ENCODE measurements around the gene CEMIP2. TPM values are rescaled to one million over a fixed set of nuclear protein-coding genes. Genes with fewer than 3 reads are reported as not detected.

Gene CEMIP2
- total and polyA plus RNA-seq, 2 of the 13 experiments (the other 11 are each of a cell fraction or from before 2014, with no cell fraction given) = 94.3 to 128 TPM

- TF ChIP-seq FUBP1 (CRISPR knock-in tag; IDR thresholded peaks at IDR 0.05; ENCODE audit: borderline replicate concordance) (no peak), ZBTB38 (CRISPR knock-in tag; IDR thresholded peaks at IDR 0.05) (no peak), ZSCAN31 (CRISPR knock-in tag; IDR thresholded peaks at IDR 0.05; ENCODE audit: low read depth) (no peak), ZNF678 (CRISPR knock-in tag; IDR thresholded peaks at IDR 0.05) (no peak), ZNF354B (CRISPR knock-in tag; IDR thresholded peaks at IDR 0.05) (no peak), TGIF2 (CRISPR knock-in tag; IDR thresholded peaks at IDR 0.05) (no peak), MEIS2 (CRISPR knock-in tag; IDR thresholded peaks at IDR 0.05) (0 out of 2 replicates have a peak, but pooled peaks have one; percentile 36), ZNF772 (CRISPR knock-in tag; IDR thresholded peaks at IDR 0.05) (no peak), ZNF564 (CRISPR knock-in tag; IDR thresholded peaks at IDR 0.05) (no peak), ZNF720 (CRISPR knock-in tag; IDR thresholded peaks at IDR 0.05) (no peak), GLMP (CRISPR knock-in tag; IDR thresholded peaks at IDR 0.05; ENCODE audit: borderline replicate concordance) (no peak), ZNF512B (CRISPR knock-in tag; IDR thresholded peaks at IDR 0.05; ENCODE audit: borderline replicate concordance) (no peak), GATAD2A (CRISPR knock-in tag; IDR thresholded peaks at IDR 0.05) (peak; percentile 39; the same call in 1 of the 2 replicates), BRCA1 (CRISPR knock-in tag; IDR thresholded peaks at IDR 0.05) (no peak), ARNT (IDR thresholded peaks at IDR 0.05) (no peak), HDAC1 (CRISPR knock-in tag; IDR thresholded peaks at IDR 0.05) (peak; percentile 27; the same call in 1 of the 2 replicates), ZNF468 (CRISPR knock-in tag; IDR thresholded peaks at IDR 0.05) (no peak), IRF1 (CRISPR knock-in tag; IDR thresholded peaks at IDR 0.05; ENCODE audit: low read depth) (no peak), AHR (CRISPR knock-in tag; IDR thresholded peaks at IDR 0.05) (no peak), TRAFD1 (CRISPR knock-in tag; IDR thresholded peaks at IDR 0.05; ENCODE audit: borderline replicate concordance) (no peak), FOSL2 (CRISPR knock-in tag; IDR thresholded peaks at IDR 0.05) (peak; percentile 47), MAFK (conservative IDR thresholded peaks at IDR 0.05 in 1 of 2, IDR thresholded peaks at IDR 0.05 in 1 of 2; ENCODE audit: low read length in 2 of 2) (peak in 1 of 2 experiments; percentile 18; a peak in 1 of 4 replicates), ZNF556 (CRISPR knock-in tag; IDR thresholded peaks at IDR 0.05; ENCODE audit: borderline replicate concordance) (no peak), ZNF792 (CRISPR knock-in tag; IDR thresholded peaks at IDR 0.05) (0 out of 2 replicates have a peak, but pooled peaks have one; percentile 45)
These were observed 14.8 kb upstream of the CEMIP2 start (continued) for GRCh38 chr9:71783120-71783523.
